ENCODE data around the gene WNT9A.

Gene WNT9A

GRCh38 chr1:227894831-227895451, 52.8 kb downstream of the WNT9A start:
- no peak for DNase-seq

GRCh38 chr1:227893949-227894721, 53.6 kb downstream of the WNT9A start:
- DNase-seq, result no peak

GRCh38 chr1:227893300-227893948, 54.3 kb downstream of the WNT9A start:
- DNase-seq, result no peak

GRCh38 chr1:227892489-227893299, 55.0 kb downstream of the WNT9A start:
- DNase-seq, result no peak

GRCh38 chr1:227891955-227892488, 55.7 kb downstream of the WNT9A start:
- DNase-seq, result no peak

- DNase-seq, result no peak
Observed at GRCh38 chr1:227891223-227891954, 56.3 kb downstream of the WNT9A start.

- DNase-seq, result no peak
Observed at GRCh38 chr1:227890451-227891222, 57.1 kb downstream of the WNT9A start.

GRCh38 chr1:227889863-227890405, 57.8 kb downstream of the WNT9A start:
- no peak for DNase-seq

- DNase-seq, result no peak
Observed at GRCh38 chr1:227889047-227889862, 58.5 kb downstream of the WNT9A start.

GRCh38 chr1:227888404-227889046, 59.2 kb downstream of the WNT9A start:
- DNase-seq, result no peak

GRCh38 chr1:227887697-227888403, 59.9 kb downstream of the WNT9A start:
- DNase-seq, result no peak

- no peak for DNase-seq
Observed at GRCh38 chr1:227886993-227887696, 60.6 kb downstream of the WNT9A start.

- DNase-seq, result no peak
Observed at GRCh38 chr1:227886503-227886961, 61.2 kb downstream of the WNT9A start.

GRCh38 chr1:227885648-227886502, 61.9 kb downstream of the WNT9A start:
- DNase-seq, result no peak

GRCh38 chr1:227885135-227885647, 62.5 kb downstream of the WNT9A start:
- DNase-seq, result no peak

- no peak for DNase-seq
Observed at GRCh38 chr1:227884370-227885134, 63.2 kb downstream of the WNT9A start.
